Measurements from ENCODE around the gene MAP4K5. TPM values are rescaled to one million over a fixed set of nuclear protein-coding genes. Genes with fewer than 3 reads are reported as not detected.

Gene MAP4K5
- total RNA-seq, 1 experiment from 2014 or later: 39.1 TPM

DNA sequence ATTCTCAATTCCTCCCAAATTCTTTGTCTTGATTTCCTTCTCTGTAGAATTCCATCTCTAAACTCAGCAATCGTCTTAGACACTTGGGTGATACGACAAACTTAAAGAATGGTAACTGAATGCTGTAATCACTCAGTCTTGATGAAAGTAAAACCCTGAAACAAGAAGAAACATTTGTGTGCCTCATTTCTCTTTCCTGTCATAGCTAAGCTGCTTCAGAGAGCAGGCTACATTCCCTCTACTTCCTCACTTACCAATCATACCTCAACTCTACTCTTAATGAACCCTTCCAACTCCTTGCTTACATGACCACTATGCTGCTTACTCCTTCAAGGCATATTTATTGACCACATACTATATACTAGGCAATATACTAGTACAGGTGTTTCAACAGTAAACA is 8.3 kb downstream of the MAP4K5 start:
- ATAC-seq (no peak), DNase-seq (ENCODE audit: low read depth, low spot score) (no peak)
- POLR2A ChIA-PET: no interaction called here
- TF ChIP-seq JUND (IDR thresholded peaks at IDR 0.05) (no peak), POLR2A (IDR thresholded peaks at IDR 0.05; ENCODE audit: borderline replicate concordance, extremely low read depth, insufficient read depth, insufficient read length) (no peak), ZBTB33 (IDR thresholded peaks at IDR 0.05; ENCODE audit: extremely low read depth, insufficient replicate concordance, low read length) (no peak), ZNF274 (IDR thresholded peaks at IDR 0.05; ENCODE audit: low read depth, low read length) (no peak), EGR1 (IDR thresholded peaks at IDR 0.05; ENCODE audit: low read depth) (no peak), FOSL1 (IDR thresholded peaks at IDR 0.05; ENCODE audit: low read depth) (no peak), EZH2phosphoT487 (IDR thresholded peaks at IDR 0.05; ENCODE audit: borderline replicate concordance) (no peak), REST (IDR thresholded peaks at IDR 0.05; ENCODE audit: low read depth) (no peak), EZH2 (IDR thresholded peaks at IDR 0.05) (no peak), CBX3 (IDR thresholded peaks at IDR 0.05; ENCODE audit: low read depth) (no peak), ZFX (IDR thresholded peaks at IDR 0.05) (no peak), RAD21 (IDR thresholded peaks at IDR 0.05; ENCODE audit: low read depth) (no peak), SP1 (IDR thresholded peaks at IDR 0.05; ENCODE audit: low read depth) (no peak), CEBPB (IDR thresholded peaks at IDR 0.05; ENCODE audit: low read depth) (no peak), CTCF (IDR thresholded peaks at IDR 0.05 in 2 of 3, conservative IDR thresholded peaks at IDR 0.05 in 1 of 3; ENCODE audit: borderline replicate concordance in 1 of 3, insufficient read depth in 1 of 3, low read depth in 2 of 3, low read length in 2 of 3) (no peak), POLR2AphosphoS5 (IDR thresholded peaks at IDR 0.05; ENCODE audit: low read depth, low read length) (no peak), YY1 (IDR thresholded peaks at IDR 0.05; ENCODE audit: extremely low read depth, insufficient replicate concordance, low read depth, low read length) (no peak), SRF (IDR thresholded peaks at IDR 0.05; ENCODE audit: low read depth) (no peak)
- TF ChIP-seq, protein P1, sequence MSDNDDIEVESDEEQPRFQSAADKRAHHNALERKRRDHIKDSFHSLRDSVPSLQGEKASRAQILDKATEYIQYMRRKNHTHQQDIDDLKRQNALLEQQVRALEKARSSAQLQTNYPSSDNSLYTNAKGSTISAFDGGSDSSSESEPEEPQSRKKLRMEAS (IDR thresholded peaks at IDR 0.05): no peak
- Histone ChIP-seq H3K27me3 (ENCODE audit: insufficient read depth, low read length) (no peaks in the 10 kb centered on the region), H3K4me1 (ENCODE audit: control insufficient read depth in 1 of 2, insufficient read depth in 2 of 2, low read length in 2 of 2) (peaks cover 17 to 32% of the 10 kb centered on the region in 2 experiments), H3K79me2 (ENCODE audit: insufficient read depth, low read length) (peaks cover 99% of the 10 kb centered on the region), H3K9ac (ENCODE audit: low read length) (no peak overlapping the region), H3K36me3 (ENCODE audit: control insufficient read depth in 1 of 2, insufficient read depth in 2 of 2, low read length in 2 of 2) (no peaks in the 10 kb centered on the region), H3K27ac (ENCODE audit: low read depth, low read length) (no peak overlapping the region), H3K4me2 (ENCODE audit: low read length) (no peak overlapping the region), H3K4me3 (replicated peaks in 1 of 2; ENCODE audit: low read depth in 1 of 2, low read length in 2 of 2) (no peak overlapping the region), H3K9me3 (ENCODE audit: control insufficient read depth in 1 of 2, insufficient read depth in 1 of 2, low read depth in 1 of 2, low read length in 2 of 2) (no peaks in the 10 kb centered on the region), H2AFZ (ENCODE audit: low read depth, low read length, poor library complexity, severe bottlenecking) (no peak overlapping the region), H3K9me2 (ENCODE audit: insufficient read depth) (no peaks in the 10 kb centered on the region), H4K20me1 (ENCODE audit: insufficient read depth) (peaks cover 20% of the 10 kb centered on the region; the same call in 1 of the 2 replicates)
- BruUV-seq (replicated peaks): no TSS peak
- CTCF ChIA-PET: no interaction called here
- intact Hi-C loops (cut with micrococcal nuclease): no loop called here
- RAD21 ChIA-PET (ENCODE audit: low non-redundant PET in 1 of 2, low total read pairs in 2 of 2, uncharacterized antibody in 2 of 2, unreplicated experiment in 2 of 2): no interaction called here
